ENCODE results near the gene HOXB3. TPM values are rescaled to one million over a fixed set of nuclear protein-coding genes. Genes with fewer than 3 reads are reported as not detected.

Gene HOXB3
- total and polyA plus RNA-seq, 2 of the 13 experiments (the other 11 are each of a cell fraction or from before 2014, with no cell fraction given) = not detected

DNA sequence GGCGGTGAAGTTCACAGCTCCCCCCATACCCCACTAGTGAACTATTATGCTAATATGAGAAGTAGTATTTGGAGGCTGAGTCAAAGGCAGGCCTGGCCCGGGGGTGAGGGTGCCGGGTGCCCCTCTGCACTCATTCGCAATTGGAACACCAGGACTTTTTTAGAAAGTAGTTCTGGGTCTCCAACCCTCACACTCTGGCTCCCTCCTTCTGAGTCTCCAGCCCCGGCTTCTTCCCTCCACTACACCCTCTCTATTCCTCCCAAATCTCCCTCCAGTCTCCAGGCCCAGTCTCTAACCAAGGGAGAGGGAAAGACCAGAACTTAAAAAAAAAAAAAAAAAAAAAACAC is 33.8 kb downstream of the HOXB3 start:
- Histone ChIP-seq H3K4me2 (ENCODE audit: low read depth, low read length) (no peak overlapping the region), H3K27ac (ENCODE audit: extremely low read length, insufficient read depth, low read length) (no peak overlapping the region), H2AFZ (ENCODE audit: low read length) (no peak overlapping the region), H3K79me2 (ENCODE audit: insufficient read depth, low read length) (no peaks in the 10 kb centered on the region), H3K36me3 (replicated peaks in 1 of 2; ENCODE audit: control insufficient read depth in 1 of 2, insufficient read depth in 2 of 2, low read length in 2 of 2) (no peaks in the 10 kb centered on the region), H3K9me3 (ENCODE audit: low read length) (no peaks in the 10 kb centered on the region), H3K4me3 (replicated peaks in 1 of 3; ENCODE audit: insufficient read depth in 1 of 3, low read depth in 2 of 3, low read length in 3 of 3) (no peak overlapping the region), H3K27me3 (ENCODE audit: control insufficient read depth in 1 of 2, insufficient read depth in 2 of 2, low read length in 2 of 2) (peaks cover 39 to 96% of the 10 kb centered on the region in 2 experiments), H3K9ac (ENCODE audit: insufficient read depth, low read depth, low read length) (no peak overlapping the region), H3K4me1 (ENCODE audit: insufficient read depth, low read length) (no peaks in the 10 kb centered on the region), H4K20me1 (ENCODE audit: insufficient read depth, low read length) (no peaks in the 10 kb centered on the region; the same call in 1 of the 2 replicates)
- DNase-seq (ENCODE audit: low spot score) (no peak), ATAC-seq (no peak), FAIRE-seq (no peak)
- POLR2A ChIA-PET = no interaction called here
- BruUV-seq (replicated peaks) = no TSS peak
- TF ChIP-seq ZSCAN31 (CRISPR knock-in tag; IDR thresholded peaks at IDR 0.05; ENCODE audit: low read depth) = no peak
- TF ChIP-seq EZH2 (conservative IDR thresholded peaks at IDR 0.05; ENCODE audit: low read depth, low read length) = peak; percentile 83; the same call in 1 of the 2 replicates
- CTCF ChIA-PET (ENCODE audit: low intra/inter-chr PET ratio, low total read pairs) = no interaction called here
- WGBS (ENCODE audit: low lambda C conversion rate) = 9% methylated on average over 5 of the region's 5 CpGs
- in situ Hi-C loops (cut with HindIII; ENCODE audit: extremely low pct_ligation_motif_present, low pct_unique_long_range_greater_than_20kb) = no loop called here
- intact Hi-C loops (cut with micrococcal nuclease; ENCODE audit: unreplicated experiment) = no loop called here

DNA sequence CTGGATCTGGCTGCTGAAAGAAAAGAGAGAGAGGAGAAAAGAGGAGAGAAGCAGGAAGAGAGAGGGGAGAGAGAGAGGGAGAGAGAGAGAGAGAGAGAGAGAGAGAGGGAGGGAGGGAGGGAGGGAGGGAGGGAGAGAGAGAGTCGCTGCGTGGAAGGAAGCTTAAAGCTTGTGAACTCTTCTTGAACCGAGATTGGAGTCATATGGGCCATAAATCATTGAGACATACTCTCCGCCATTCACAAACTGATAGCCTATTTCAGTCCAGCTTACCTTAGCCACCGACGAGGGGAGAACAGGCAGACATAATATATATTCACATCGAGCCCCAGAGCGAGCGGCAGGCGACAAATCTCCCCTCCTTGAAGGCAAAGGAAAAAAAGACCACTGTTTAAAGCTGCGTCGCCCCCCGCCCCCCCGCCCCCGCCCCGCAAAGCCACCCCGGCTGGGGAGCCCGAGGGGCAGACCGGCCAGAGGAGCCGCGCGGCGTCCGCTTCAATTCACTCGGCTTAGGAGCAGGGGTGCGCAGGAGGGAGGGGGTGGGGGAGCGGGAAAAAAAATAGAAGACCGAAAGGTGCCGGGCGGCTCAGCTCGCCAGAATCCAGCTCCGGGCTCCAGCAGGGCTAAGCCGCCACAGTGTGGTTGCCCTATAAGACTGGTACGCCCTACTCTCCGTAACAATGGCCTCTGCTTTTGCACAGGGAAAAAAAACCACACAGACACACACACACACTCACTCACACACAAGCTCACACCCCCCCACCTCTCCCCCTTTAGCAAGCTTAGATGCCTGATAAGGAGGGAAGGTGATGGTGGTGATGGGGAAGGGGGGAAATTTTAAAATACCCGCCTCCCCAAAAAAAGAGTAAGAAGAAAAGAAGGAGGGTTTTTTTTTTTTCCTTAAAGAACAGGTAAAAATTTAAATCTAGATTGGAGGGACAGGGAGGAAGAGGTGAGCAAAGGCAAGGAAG is 34.5 kb downstream of the HOXB3 start:
- Histone ChIP-seq H3K9me3 (ENCODE audit: low read length) (no peaks in the 10 kb centered on the region), H3K27ac (ENCODE audit: extremely low read length, insufficient read depth, low read length) (no peak overlapping the region), H4K20me1 (ENCODE audit: insufficient read depth, low read length) (no peaks in the 10 kb centered on the region; the same call in 1 of the 2 replicates), H2AFZ (ENCODE audit: low read length) (no peak overlapping the region), H3K79me2 (ENCODE audit: insufficient read depth, low read length) (no peaks in the 10 kb centered on the region), H3K27me3 (ENCODE audit: control insufficient read depth in 1 of 2, insufficient read depth in 2 of 2, low read length in 2 of 2) (peaks cover 38 to 95% of the 10 kb centered on the region in 2 experiments), H3K4me2 (ENCODE audit: low read depth, low read length) (no peak overlapping the region), H3K4me1 (ENCODE audit: insufficient read depth, low read length) (no peaks in the 10 kb centered on the region), H3K4me3 (replicated peaks in 1 of 3; ENCODE audit: insufficient read depth in 1 of 3, low read depth in 2 of 3, low read length in 3 of 3) (no peak overlapping the region), H3K36me3 (replicated peaks in 1 of 2; ENCODE audit: control insufficient read depth in 1 of 2, insufficient read depth in 2 of 2, low read length in 2 of 2) (no peaks in the 10 kb centered on the region), H3K9ac (ENCODE audit: insufficient read depth, low read depth, low read length) (no peak overlapping the region)
- 16% methylated on average over 36 of the region's 36 CpGs for WGBS (ENCODE audit: low lambda C conversion rate)
- no peak for TF ChIP-seq ZSCAN22 (CRISPR knock-in tag; IDR thresholded peaks at IDR 0.05)
- TF ChIP-seq, protein P1, sequence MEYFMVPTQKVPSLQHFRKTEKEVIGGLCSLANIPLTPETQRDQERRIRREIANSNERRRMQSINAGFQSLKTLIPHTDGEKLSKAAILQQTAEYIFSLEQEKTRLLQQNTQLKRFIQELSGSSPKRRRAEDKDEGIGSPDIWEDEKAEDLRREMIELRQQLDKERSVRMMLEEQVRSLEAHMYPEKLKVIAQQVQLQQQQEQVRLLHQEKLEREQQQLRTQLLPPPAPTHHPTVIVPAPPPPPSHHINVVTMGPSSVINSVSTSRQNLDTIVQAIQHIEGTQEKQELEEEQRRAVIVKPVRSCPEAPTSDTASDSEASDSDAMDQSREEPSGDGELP (IDR thresholded peaks at IDR 0.05; ENCODE audit: borderline replicate concordance, low read depth) = no peak
- TF ChIP-seq ZNF282 (IDR thresholded peaks at IDR 0.05; ENCODE audit: partially characterized antibody) = no peak
- TF ChIP-seq MED1 (CRISPR knock-in tag; IDR thresholded peaks at IDR 0.05) = no peak
- no peak for TF ChIP-seq SOX6 (IDR thresholded peaks at IDR 0.05)
- TF ChIP-seq SOX6 (CRISPR knock-in tag; IDR thresholded peaks at IDR 0.05) = no peak
- TF ChIP-seq ZNF24 (IDR thresholded peaks at IDR 0.05) = no peak
- TF ChIP-seq, protein P2, sequence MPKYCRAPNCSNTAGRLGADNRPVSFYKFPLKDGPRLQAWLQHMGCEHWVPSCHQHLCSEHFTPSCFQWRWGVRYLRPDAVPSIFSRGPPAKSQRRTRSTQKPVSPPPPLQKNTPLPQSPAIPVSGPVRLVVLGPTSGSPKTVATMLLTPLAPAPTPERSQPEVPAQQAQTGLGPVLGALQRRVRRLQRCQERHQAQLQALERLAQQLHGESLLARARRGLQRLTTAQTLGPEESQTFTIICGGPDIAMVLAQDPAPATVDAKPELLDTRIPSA (CRISPR knock-in tag; IDR thresholded peaks at IDR 0.05; ENCODE audit: borderline replicate concordance) = no peak
- POLR2A ChIA-PET = no interaction called here
- intact Hi-C loops (cut with micrococcal nuclease; ENCODE audit: unreplicated experiment) = no loop called here
- in situ Hi-C loops (cut with HindIII; ENCODE audit: extremely low pct_ligation_motif_present, low pct_unique_long_range_greater_than_20kb) = no loop called here
- BruUV-seq (replicated peaks) = no TSS peak
- no peak for FAIRE-seq
- DNase-seq (ENCODE audit: low spot score) = no peak
- no peak for ATAC-seq
- CTCF ChIA-PET (ENCODE audit: low intra/inter-chr PET ratio, low total read pairs) = no interaction called here
